Sciatic nerve (tissue), 2 donors: Measurements from ENCODE around the gene CSNK2A1. TPM values are rescaled to one million over a fixed set of nuclear protein-coding genes. Genes with fewer than 3 reads are reported as not detected.

Experiments used
- ATAC-seq: fragments of 200-7000 bp; cut with Tn5 transposase; one replicate; pipeline ENCODE4 v1.9.1; 2020; ENCODE audit warnings: mild to moderate bottlenecking, moderate library complexity
- DNase-seq: peaks from one replicate; pipeline ENCODE4 v3.0.0-alpha.2; 2020; ENCODE audit warnings: low spot score
- intact Hi-C: fragments of 100-400 bp; cut with DNase I; formaldehyde crosslinking; loops from one replicate; pipeline ENCODE4 v1.14.2; 2022
- total RNA-seq: library from RNA; stranded (reverse); fragmentation: NEBNext Ultra II Directional; extraction: Animal tissue kit (Norgen Biotek cat#: 25700); gene quantifications from one replicate; pipeline ENCODE4 v1.2.1, GENCODE V29; 2021
- donor health status: DM: no; HTN: no; CAD: no.
- donor health status: DM: no; HTN: no; CAD: no.

The CSNK2A1 gene
- total RNA-seq, 1 donor from 2014 or later: 91.4 TPM

GRCh38 chr20:568673-569415 is 25.3 kb upstream of the CSNK2A1 start:
- intact Hi-C loops: loop anchor here (10.0 kb wide), 1 partner anchor 76 kb away; no protein-coding TSS in a partner anchor

GRCh38 chr20:568097-568652 is 24.6 kb upstream of the CSNK2A1 start:
- ATAC-seq: no peak
- no peak for DNase-seq
- intact Hi-C loops: loop anchor here (10.0 kb wide), 1 partner anchor 77 kb away; no protein-coding TSS in a partner anchor

More at GRCh38 chr20:568673-569415, 25.3 kb upstream of the CSNK2A1 start:
- no peak for ATAC-seq
- DNase-seq: no peak

- intact Hi-C loops: loop anchor here (10.0 kb wide), 1 partner anchor 81 kb away; no protein-coding TSS in a partner anchor
- DNase-seq: no peak
- ATAC-seq: no peak
Measured at GRCh38 chr20:564192-564591, 20.6 kb upstream of the CSNK2A1 start.

- intact Hi-C loops: loop anchor here (10.0 kb wide), 1 partner anchor 82 kb away; no protein-coding TSS in a partner anchor
- DNase-seq: no peak
Measured at GRCh38 chr20:563187-563586, 19.6 kb upstream of the CSNK2A1 start.

GRCh38 chr20:562232-562897 is 18.8 kb upstream of the CSNK2A1 start:
- intact Hi-C loops: loop anchor here (10.0 kb wide), 1 partner anchor 82 kb away; no protein-coding TSS in a partner anchor
- DNase-seq (no peak), ATAC-seq (no peak)

More at GRCh38 chr20:563187-563586, 19.6 kb upstream of the CSNK2A1 start:
- no peak for ATAC-seq

GRCh38 chr20:561437-562231 is 18.0 kb upstream of the CSNK2A1 start:
- peak; percentile 71 for ATAC-seq
- peak; percentile 66 for DNase-seq
- intact Hi-C loops: loop anchor here (10.0 kb wide), 1 partner anchor 83 kb away; no protein-coding TSS in a partner anchor

GRCh38 chr20:560680-561079 is 17.1 kb upstream of the CSNK2A1 start:
- no peak for ATAC-seq
- intact Hi-C loops: loop anchor here (10.0 kb wide), 1 partner anchor 84 kb away; no protein-coding TSS in a partner anchor
- DNase-seq: no peak

- intact Hi-C loops: no loop called here
- DNase-seq (no peak), ATAC-seq (no peak)
Measured at GRCh38 chr20:558117-558516, 14.5 kb upstream of the CSNK2A1 start.

GRCh38 chr20:556984-557383 is 13.4 kb upstream of the CSNK2A1 start:
- intact Hi-C loops: no loop called here
- ATAC-seq (no peak), DNase-seq (no peak)

GRCh38 chr20:555976-556385 is 12.4 kb upstream of the CSNK2A1 start:
- ATAC-seq (no peak), DNase-seq (no peak)
- intact Hi-C loops: no loop called here

- DNase-seq: no peak
- no peak for ATAC-seq
- intact Hi-C loops: no loop called here
Measured at GRCh38 chr20:550611-551010, 7.0 kb upstream of the CSNK2A1 start.

- DNase-seq (no peak), ATAC-seq (no peak)
- intact Hi-C loops: no loop called here
Measured at GRCh38 chr20:549722-550496, 6.3 kb upstream of the CSNK2A1 start.

- no peak for ATAC-seq
- intact Hi-C loops: no loop called here
Measured at GRCh38 chr20:548906-549305, 5.3 kb upstream of the CSNK2A1 start.

GRCh38 chr20:547394-547793 is 3.8 kb upstream of the CSNK2A1 start:
- intact Hi-C loops: no loop called here
- ATAC-seq (no peak), DNase-seq (no peak)

More at GRCh38 chr20:548906-549305, 5.3 kb upstream of the CSNK2A1 start:
- DNase-seq: no peak

GRCh38 chr20:546353-546752 is 2.8 kb upstream of the CSNK2A1 start:
- no peak for DNase-seq
- ATAC-seq: no peak
- intact Hi-C loops: no loop called here

GRCh38 chr20:544153-544725 is 649 bp upstream of the CSNK2A1 start:
- peak; percentile 7 for ATAC-seq
- intact Hi-C loops: loop anchor here (5.0 kb wide), 1 partner anchor 923 kb away; the partner anchor contains the start of gene NSFL1C

GRCh38 chr20:542777-543368 is 717 bp downstream of the CSNK2A1 start:
- peak; percentile 5 for ATAC-seq
- intact Hi-C loops: loop anchor here (5.0 kb wide), 1 partner anchor 924 kb away; the partner anchor contains the start of gene NSFL1C
- DNase-seq: peak; percentile 69

More at GRCh38 chr20:544153-544725, 649 bp upstream of the CSNK2A1 start:
- DNase-seq: no peak
